K562 (cell line): ENCODE results near the gene TUBA1A. TPM values are rescaled to one million over a fixed set of nuclear protein-coding genes. Genes with fewer than 3 reads are reported as not detected.

ENCODE experiments used
- ATF4 ChIP-seq: fragments of 450-650 bp; formaldehyde crosslinking; IDR thresholded peaks from 2 replicates; pipeline ENCODE4 v1.4.0; 2022; ENCODE audit warnings: mild to moderate bottlenecking, moderate library complexity
- CCAR2 ChIP-seq: fragments of 200-400 bp; formaldehyde crosslinking; IDR thresholded peaks from 2 replicates; pipeline ENCODE4 v1.6.1; 2017; ENCODE audit warnings: mild to moderate bottlenecking, low read depth, low read length
- DEAF1 ChIP-seq: fragments of 450-650 bp; formaldehyde crosslinking; IDR thresholded peaks from 2 replicates; pipeline ENCODE4 v1.4.0; 2020; ENCODE audit warnings: mild to moderate bottlenecking, moderate library complexity
- DPF2 ChIP-seq: fragments of 450-650 bp; IDR thresholded peaks from 2 replicates; pipeline ENCODE4 v1.6.1; 2016
- GTF3C2 ChIP-seq: IDR thresholded peaks from 3 replicates; pipeline ENCODE4 v1.6.1; 2011; ENCODE audit warnings: borderline replicate concordance, mild to moderate bottlenecking, moderate library complexity; ENCODE audit not compliant: insufficient read length; ENCODE audit errors: extremely low read depth
- MTA1 ChIP-seq: fragments of 450-650 bp; IDR thresholded peaks from 2 replicates; pipeline ENCODE4 v1.6.1; 2017; ENCODE audit warnings: borderline replicate concordance
- MTA3 ChIP-seq: fragments of 450-650 bp; formaldehyde crosslinking; IDR thresholded peaks from 2 replicates; pipeline ENCODE4 v1.6.1; 2017; ENCODE audit warnings: mild to moderate bottlenecking, borderline replicate concordance
- MXI1 ChIP-seq: IDR thresholded peaks from 2 replicates; pipeline ENCODE4 v1.6.1; 2011; ENCODE audit warnings: low read depth, mild to moderate bottlenecking, improper control_type of control experiment, low read length
- MYC ChIP-seq, 2 experiments: fragments of 250-450 bp in 1 of 2; sonication (Bioruptor Pico) in 1 of 2; IDR thresholded peaks; 2 replicates each; pipeline versions ENCODE4 v1.5.1 to v1.6.1; 2012 to 2021; ENCODE audit warnings: low read depth in 2 of 2, borderline replicate concordance in 1 of 2, improper control_type of control experiment in 1 of 2, low read length in 1 of 2, mild to moderate bottlenecking in 1 of 2, moderate library complexity in 1 of 2
- NCOR1 ChIP-seq: fragments of 450-650 bp; IDR thresholded peaks from 2 replicates; pipeline ENCODE4 v1.6.1; 2016; ENCODE audit warnings: mild to moderate bottlenecking, moderate library complexity
- NFATC3 ChIP-seq: fragments of 450-650 bp; IDR thresholded peaks from 2 replicates; pipeline ENCODE4 v1.6.1; 2017; ENCODE audit warnings: mild to moderate bottlenecking
- NFYB ChIP-seq: IDR thresholded peaks from 2 replicates; pipeline ENCODE4 v1.6.1; 2011; ENCODE audit warnings: mild to moderate bottlenecking, moderate library complexity; ENCODE audit not compliant: insufficient read length; ENCODE audit errors: extremely low read depth
- PHB ChIP-seq: fragments of 250-450 bp; sonication (Bioruptor Pico); IDR thresholded peaks from 2 replicates; pipeline ENCODE4 v1.5.0; 2021
- POLR2H ChIP-seq: IDR thresholded peaks from 2 replicates; pipeline ENCODE4 v1.6.1; 2016; ENCODE audit warnings: missing genetic modification characterization, low read depth, mild to moderate bottlenecking, control low read depth, missing compliant biosample characterization, moderate library complexity
- RNF2 ChIP-seq: sonication (generic); IDR thresholded peaks from 2 replicates; pipeline ENCODE4 v1.6.1; 2016
- ZBTB26 ChIP-seq: fragments of 450-650 bp; formaldehyde crosslinking; IDR thresholded peaks from 2 replicates; pipeline ENCODE4 v1.4.0; 2022; ENCODE audit warnings: missing genetic modification characterization
- ZEB2 ChIP-seq: fragments of 450-650 bp; IDR thresholded peaks from 2 replicates; pipeline ENCODE4 v1.6.1; 2016
- ZKSCAN3 ChIP-seq: fragments of 250-450 bp; sonication (Bioruptor Pico); IDR thresholded peaks from 2 replicates; pipeline ENCODE4 v1.4.0; 2020
- ZNF217 ChIP-seq: sonication (generic); formaldehyde crosslinking; IDR thresholded peaks from 2 replicates; pipeline ENCODE4 v1.8.0; 2022; ENCODE audit warnings: mild to moderate bottlenecking, missing genetic modification reagents
- ZNF280B ChIP-seq: fragments of 250-450 bp; sonication (Bioruptor Pico); IDR thresholded peaks from 2 replicates; pipeline ENCODE4 v1.5.1; 2021; ENCODE audit warnings: mild to moderate bottlenecking
- ZNF431 ChIP-seq: sonication (generic); formaldehyde crosslinking; IDR thresholded peaks from 2 replicates; pipeline ENCODE4 v1.8.0; 2022; ENCODE audit warnings: mild to moderate bottlenecking, missing genetic modification reagents
- polyA plus RNA-seq, 8 experiments: library from polyadenylated mRNA; depleted of rRNA in 4 of 8; stranded (reverse) in 5 of 8; unstranded in 3 of 8; fragments of >200 nt; fragmentation: Nextera tagmentation in 2 of 8; fragmentation: Illumina TruSeq in 1 of 8; extraction: Ambion mirVana in 2 of 8; extraction: Trizol in 1 of 8; gene quantifications; 2 replicates each; pipeline versions ENCODE4 v1.2.1 to v1.2.3, GENCODE V29; 2011 to 2014; ENCODE audit warnings: inconsistent platforms in 1 of 8, missing spikeins in 1 of 8
- total RNA-seq, 7 experiments: library from RNA; depleted of rRNA in 6 of 7; stranded (reverse); fragments of >200 nt in 6 of 7; fragmentation: Illumina TruSeq in 2 of 7; extraction: Trizol in 2 of 7; gene quantifications; 2 replicates each; pipeline versions ENCODE4 v1.2.1 to v1.2.3, GENCODE V29; 2011 to 2021; ENCODE audit warnings: low replicate concordance in 1 of 7

TUBA1A gene
- total and polyA plus RNA-seq, 9 of the 15 experiments (the other 6 are each of a cell fraction or from before 2014, with no cell fraction given): 7.4 to 45.1 (median 11.9) TPM

- TF ChIP-seq DPF2 (peak; percentile 96), MXI1 (peak; percentile 98), ZEB2 (0 out of 2 replicates have a peak, but pooled peaks have one; percentile 23), MYC (IDR thresholded peaks at IDR 0.05; ENCODE audit: low read depth, low read length) (no peak), MYC (CRISPR knock-in tag; IDR thresholded peaks at IDR 0.05; ENCODE audit: borderline replicate concordance, low read depth) (no peak), RNF2 (no peak), MTA3 (no peak), ATF4 (CRISPR knock-in tag) (no peak), CCAR2 (no peak), NFYB (no peak), PHB (CRISPR knock-in tag) (no peak), GTF3C2 (no peak), ZNF217 (CRISPR knock-in tag) (no peak), ZBTB26 (CRISPR knock-in tag) (0 out of 2 replicates have a peak, but pooled peaks have one; percentile 22), NFATC3 (peak; percentile 96), MTA1 (no peak), POLR2H (tag) (peak; percentile 45; the same call in 1 of the 2 replicates), DEAF1 (CRISPR knock-in tag) (0 out of 2 replicates have a peak, but pooled peaks have one; percentile 9), ZNF280B (CRISPR knock-in tag) (no peak), NCOR1 (peak; percentile 20; the same call in 1 of the 2 replicates), ZNF431 (CRISPR knock-in tag) (no peak), ZKSCAN3 (CRISPR knock-in tag) (no peak)
Observed at GRCh38 chr12:49200919-49201594, 12.2 kb upstream of the TUBA1A start (continued).
